HTERT RPE-1 (cell line): ENCODE results near the gene KDM4B.
"Not testable (repeated sequence)": the region's sequence is repeated elsewhere in the genome, so short reads cannot be mapped to it uniquely, and the experiment has no call there.

Experiments used
- in situ Hi-C: fragments of 300-500 bp; cut with MboI; formaldehyde crosslinking; loops from 4 replicates; pipeline ENCODE4 v1.14.3; 2020; ENCODE audit warnings: low sequenced_read_pairs

The KDM4B gene

DNA sequence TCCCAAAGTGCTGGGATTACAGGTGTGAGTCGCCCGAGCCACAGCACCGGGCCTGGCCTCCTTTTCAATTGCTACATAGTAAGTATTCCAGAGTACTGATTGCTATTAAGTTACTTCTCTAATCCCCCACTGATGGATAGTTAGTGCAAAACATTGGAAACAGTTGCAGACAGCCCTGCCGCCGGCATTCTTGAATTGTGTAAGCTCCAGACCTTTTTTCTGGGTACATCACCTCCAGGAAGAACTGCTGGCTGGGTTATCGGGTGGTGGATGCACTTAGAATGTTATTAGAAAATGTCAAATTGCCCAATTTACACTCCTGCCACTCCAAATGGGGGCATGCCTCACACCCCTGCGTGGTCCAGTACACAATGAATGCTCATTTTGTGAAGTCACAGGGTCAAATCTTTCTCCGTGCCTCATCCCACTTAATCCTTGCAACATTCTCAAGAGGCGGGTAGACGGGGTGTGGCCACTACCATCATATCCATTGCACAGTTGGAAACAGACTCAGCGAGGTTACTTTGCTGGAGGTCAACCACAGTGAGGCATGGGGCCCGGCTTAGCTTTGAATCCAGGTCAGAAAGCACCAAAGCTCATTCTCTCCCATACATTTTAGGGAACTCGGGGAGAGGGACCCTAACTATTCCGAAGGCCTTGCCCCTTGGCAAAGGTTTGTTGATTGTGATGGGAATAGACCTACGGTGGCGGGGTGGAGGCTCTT, 1.0 kb upstream of the KDM4B start:
- in situ Hi-C loops: no loop called here

DNA sequence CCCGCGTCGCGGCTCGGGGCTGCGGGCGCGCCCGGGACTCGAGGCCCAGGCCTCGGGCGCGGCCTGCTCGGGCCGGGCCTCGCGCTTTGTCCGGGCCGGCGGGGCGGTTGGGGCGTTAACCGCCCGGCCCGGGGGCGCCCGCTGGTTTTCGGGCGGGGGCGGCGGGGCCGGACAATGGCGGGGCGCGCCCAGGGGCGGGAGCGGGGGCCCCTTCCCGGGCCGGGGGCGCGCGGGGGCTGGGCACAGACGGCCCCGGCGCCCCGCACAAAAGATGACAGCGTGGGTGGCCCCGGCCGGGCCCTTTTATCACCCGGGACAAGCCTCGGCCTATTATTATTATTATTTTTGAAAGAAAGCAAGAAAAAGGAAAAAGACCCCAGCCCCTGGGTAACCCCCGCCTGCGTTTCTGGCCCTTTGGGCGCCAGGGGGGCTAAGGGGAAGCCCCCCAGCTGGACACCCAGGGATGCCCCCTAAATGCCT, 419 bp downstream of the KDM4B start:
- in situ Hi-C loops: no loop called here

DNA sequence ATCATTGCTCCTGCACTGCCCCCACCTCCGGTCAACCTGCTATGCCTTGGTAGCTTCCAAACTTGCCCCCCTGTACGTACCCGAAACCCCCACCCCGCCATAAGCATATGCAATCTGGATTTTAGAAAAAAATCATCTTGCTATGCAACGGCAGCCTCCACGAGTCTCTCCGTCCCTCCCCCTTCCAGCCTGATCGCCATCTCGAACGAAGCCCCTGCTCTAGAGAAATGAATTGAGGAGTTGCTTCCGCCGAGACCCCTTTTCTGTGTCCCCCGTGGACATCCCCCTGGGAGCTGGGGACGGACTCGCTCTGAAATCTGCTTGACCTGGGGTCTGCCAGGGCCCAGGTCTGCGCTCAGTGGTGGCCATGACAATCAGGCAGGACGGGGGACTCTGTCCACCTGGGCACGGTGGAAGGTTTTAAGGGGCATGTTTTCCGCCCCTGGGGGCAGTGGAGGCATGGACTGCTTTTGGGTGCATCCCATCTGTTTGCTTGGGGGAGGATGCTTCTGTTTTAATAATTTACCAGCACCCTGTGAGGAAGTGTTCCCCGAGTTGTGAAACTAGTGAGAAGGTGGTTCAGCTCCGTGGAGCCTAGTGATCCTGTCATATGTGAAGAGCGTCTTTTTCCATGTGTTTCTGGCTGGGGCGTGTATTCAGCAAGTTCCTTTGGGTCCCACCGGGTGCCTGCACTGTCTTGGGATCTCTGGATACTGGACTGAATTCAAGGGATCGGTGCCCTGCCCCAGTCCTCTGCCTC, 1.0 kb downstream of the KDM4B start:
- in situ Hi-C loops: no loop called here

DNA sequence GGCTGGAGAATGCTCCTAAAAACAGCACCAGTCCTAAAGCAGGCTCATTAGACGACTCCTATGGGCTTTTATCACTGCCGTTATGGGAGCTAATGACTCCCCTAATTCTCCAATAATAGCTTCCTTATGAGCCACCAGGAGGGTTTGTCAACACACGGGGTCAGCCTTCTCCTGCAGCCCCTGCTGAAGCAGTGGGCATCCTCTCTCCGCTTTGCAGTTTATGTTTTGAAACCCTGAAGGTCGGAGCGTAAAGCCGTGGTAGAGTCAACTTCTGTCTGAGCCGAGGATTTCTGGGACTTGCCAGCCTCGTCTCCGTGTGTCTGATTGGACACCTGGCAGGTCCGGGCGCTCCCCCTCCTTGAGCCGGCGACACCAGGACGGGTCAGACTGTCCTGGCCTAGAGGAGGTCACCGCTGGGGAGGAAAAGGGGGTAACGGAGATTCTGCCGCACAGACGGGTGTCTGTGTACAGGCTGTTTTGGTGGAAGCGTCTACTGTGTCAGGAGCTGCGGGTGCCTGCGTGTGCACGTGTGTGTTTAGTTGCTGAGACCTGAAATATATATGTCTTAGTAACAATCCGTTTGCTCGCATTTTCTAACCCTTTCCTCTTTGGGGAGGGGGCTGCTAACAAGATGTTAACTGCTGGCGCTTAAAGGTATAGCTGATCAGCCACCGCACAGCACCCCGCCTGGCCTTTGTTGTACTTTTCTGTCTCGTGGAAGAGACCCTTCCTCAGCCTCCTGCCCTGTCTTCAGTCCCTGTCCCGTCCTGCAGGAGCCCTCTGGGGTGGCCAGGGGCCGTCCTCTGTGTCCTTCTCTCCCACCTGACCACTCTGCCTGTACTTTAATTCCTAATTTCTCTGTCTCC, 1.9 kb downstream of the KDM4B start:
- in situ Hi-C loops: no loop called here

DNA sequence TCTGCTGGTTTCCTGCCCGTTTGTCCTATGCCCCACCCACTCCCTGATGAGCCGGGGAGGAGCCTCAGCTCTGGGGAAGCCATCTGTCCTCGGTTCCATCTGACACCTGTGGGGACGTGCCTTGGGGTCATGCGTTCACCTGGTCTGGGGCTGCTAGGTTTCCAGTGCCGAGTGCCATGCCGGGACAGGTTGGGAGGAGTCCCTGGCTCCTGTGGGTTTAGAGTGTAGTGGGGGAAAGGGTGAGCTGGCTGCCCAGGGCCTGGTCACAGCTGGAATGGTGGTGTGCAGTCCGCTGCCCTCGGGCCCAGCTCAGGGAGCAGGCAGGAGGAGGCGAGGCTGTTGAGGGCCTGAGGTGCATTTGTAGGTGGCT, 2.5 kb downstream of the KDM4B start:
- in situ Hi-C loops: no loop called here

DNA sequence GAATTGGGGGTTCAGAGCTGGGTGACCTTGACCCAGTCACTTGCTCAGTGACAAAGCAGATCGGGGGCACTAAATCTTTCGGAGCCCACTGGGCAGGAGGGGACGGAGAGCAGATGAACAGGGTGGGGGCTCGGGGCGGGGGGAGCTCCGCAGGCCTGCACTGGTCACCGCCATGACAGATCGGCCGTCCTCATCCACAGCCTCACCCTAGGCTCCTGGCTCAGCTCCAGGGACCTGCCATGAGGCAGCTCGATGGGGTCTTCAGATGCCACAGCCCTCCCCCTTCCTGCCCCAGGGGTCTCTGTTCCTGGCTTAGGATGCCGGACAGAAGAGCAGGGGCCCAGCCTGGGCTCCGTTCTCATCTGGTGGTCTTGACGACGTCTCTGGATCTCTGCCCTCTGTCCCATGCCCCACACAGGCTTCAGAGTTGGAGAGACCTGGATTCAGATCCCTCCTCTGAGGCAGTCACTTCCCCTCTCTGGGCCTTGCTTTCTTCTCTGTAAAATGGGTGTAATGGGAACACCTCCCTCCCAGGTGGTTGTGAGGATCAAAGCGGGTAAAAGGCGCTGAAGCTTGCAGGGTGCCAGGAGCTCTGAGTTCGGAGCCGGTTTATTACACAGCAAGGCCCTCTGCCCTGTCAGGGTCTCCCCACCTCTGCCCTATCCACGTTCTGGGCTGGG, 3.0 kb downstream of the KDM4B start:
- in situ Hi-C loops: no loop called here

DNA sequence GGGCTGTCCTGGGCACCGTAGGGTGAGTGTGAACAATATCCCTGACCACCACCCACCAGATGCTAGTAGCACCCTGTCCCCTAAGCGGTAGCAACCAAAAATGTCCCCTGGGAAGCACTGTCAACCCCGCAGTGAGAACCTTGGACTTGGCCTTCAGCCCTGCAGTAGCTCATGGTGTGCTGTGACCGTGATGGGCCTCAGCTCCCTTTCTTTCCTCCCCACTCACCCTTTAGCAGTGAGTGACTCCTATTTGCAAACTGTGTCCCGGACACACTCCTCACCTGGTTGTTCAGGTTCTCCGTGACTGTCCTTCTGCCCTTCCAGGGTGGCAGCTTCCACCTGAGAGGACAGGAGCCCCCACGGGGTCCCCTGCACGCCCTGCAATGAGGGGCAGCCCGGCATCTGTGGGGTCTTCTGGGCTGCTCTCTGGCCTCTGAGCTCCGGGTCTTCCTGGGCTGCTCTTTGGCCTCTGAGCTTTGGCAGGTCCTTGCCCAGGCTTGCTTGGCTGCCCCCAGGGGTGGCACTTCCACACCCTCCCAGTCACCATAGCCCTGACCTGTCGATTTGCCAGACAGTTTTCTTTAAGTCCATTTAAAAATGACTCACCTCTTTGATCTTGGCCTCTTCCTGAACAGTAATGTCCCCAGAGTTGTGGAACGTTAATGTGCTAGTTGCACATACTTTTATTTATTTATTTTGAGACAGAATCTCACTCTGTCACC, 3.8 kb downstream of the KDM4B start:
- in situ Hi-C loops: no loop called here

DNA sequence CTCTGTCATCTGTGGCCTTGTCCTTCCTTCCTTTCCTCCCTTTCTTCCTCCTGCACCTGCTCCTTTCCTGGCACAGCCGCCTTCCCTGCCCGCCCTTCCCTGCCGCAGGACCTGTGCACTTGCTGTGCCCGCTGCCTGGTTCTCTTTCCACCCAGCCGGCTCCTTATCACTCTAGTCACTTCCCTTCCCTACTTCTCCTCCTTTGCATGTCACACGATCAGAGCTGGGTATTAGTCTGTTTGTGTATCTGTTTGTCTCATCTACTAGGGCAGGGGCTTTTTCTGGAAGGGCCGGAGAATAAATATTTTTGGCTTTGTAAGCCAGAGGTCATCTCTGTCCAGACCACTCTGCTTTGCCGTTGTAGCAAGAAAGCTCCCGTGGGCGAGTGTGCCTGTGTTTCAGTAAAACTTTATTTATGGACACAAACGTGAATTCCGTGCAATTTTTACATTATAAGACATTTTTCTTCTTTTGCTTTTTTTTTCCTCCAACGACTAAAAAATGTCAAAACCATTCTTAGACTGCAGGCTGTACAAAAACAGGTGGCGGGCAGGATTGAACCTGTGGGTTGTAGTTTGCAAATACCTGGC, 6.1 kb downstream of the KDM4B start:
- in situ Hi-C loops: no loop called here

DNA sequence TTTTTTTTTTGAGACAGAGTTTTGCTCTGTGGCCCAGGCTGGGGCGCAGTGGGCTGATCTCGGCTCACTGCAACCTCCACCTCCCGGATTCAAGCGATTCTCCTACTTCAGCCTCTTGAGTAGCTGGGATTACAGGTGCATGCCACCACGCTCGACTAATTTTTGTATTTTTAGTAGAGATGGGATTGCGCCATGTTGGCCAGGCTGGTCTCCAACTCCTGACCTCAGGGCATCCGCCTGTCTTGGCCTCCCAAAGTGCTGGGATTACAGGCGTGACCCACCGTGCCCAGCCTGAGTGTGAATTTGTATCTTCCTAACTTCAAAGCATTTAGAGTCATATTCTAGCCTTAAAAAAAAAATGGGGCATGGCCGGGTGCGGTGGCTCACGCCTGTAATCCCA, 6.7 kb downstream of the KDM4B start:
- in situ Hi-C loops: not testable (repeated sequence)

DNA sequence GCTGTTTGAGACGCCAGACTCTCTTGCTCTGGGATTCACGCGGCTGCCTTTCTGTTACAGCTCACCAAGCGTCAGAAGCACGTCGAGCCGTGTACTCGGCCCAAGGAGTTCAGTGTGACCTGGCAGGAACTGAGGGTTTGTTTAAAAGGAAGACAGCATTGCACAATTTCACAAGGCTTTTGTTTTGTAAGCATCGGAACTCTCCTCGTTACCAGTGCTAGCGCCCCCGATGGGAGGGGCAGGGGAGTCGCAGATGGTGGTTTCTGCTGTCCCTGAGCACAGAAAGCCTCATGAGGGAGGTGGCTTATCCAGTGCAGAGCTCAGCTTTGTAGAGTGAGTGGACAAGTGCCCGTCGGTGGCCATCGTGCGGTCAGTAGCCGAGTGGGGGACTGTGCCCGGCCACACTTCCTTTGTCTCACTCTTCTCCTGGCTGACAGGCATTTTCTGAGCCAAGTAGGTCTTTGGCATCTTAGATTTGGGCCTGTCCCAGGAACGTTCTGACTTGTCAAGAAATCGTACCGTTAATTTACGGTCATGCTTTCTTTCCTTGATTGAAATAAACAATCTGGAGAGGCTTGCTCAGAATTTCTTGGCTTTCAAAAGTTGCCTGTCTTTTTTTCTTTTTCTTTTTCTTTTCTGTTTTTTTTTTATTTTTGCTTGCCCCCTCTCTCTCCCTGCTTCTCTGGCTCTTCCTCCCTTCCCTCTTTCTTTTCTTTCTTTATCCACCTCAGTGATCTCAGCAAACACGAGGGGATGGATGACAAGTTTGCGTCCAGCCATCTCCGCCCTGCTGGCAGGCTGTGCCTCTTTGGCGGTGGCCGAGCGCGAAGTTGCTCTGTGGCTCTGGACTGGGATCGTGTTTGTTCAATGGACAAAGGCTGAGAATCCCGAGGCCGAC, 7.7 kb downstream of the KDM4B start:
- in situ Hi-C loops: no loop called here

DNA sequence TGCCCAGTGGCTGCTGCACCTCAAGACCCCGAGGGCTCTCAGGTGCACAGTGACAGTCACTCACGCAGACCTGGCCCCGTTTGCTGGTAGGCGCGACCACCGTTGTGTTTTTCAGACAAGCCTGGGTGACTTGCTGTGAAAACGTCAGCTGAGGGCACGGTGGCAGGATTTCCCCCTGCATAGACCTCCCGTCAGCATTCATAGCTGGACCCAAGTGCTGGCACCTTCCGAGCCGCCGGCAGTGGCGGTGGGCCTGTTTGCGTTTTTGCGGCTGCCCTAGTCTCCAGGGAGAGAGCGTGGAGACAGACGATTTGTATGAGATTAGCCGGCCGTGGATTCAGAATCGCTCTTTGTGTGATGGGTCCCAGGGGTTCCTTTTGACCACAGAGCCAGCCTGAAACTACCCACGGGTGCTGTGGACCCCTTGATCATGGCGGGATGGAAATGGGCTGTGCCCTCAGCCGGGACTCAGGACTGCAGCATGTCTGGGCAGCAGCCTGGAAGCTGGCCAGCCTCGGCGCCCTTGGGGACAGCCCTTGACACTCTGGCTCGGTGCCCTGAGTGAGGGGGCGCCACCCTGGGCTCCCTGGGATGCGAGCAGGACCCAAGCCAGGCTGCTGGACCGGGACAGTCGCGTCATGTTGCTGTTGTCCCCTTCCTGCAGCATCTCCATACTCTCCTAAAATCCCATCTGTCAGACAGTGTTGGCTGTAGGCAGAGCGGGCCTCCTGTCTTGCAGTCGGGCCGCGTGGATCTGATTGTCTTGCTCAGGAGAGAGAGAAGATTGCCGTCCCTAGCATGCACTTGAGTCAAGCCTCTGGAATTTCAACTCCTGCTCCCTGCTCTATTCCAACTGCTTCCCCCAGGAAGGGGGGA, 8.6 kb downstream of the KDM4B start:
- in situ Hi-C loops: no loop called here

DNA sequence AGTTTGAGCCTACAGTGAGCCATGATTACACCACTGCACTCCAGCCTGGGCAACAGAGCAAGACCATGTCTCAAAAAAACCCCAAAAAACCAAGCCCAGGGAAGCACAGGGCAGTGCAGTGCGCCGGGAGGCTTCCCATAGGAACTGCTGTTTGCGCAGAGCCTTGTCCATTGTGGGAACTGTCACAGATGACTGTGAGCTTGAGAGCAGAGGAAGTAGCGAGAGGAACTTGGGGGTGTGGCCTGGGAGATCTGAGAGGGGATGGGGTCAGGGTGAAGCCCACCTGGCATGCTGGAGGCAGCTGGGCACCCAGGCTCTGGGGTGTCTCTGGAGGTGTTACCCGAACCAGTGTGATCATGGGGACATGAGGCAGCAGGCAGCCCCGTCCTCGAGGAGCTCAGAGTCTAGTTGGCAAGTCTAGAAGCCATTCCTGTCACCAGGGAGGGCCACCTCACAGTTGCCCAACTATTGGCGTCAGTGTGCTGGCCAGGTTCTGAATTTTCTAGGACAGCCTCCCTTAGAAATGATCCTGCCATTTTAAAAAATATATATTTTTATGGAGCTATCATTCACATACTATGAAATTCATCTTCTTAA, 10.4 kb downstream of the KDM4B start:
- in situ Hi-C loops: no loop called here

DNA sequence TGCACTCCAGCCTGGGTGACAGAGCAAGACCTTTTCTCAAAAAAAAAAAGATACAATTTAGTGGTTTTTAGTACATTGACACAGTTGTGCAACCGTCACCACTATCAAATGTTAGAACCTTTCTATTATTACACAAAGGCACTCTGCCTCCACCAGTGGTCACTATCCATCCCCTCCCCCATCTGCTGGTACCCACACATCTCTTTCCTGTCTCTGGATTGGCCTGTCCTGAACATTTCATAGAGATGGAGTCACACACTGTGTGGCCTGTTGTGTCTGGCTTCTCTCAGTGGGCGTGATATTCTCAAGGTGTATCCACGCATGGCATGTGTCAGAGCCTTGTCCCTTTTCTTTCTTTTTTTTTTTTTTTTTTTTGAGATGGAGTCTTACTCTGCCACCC, 11.2 kb downstream of the KDM4B start:
- in situ Hi-C loops: no loop called here

DNA sequence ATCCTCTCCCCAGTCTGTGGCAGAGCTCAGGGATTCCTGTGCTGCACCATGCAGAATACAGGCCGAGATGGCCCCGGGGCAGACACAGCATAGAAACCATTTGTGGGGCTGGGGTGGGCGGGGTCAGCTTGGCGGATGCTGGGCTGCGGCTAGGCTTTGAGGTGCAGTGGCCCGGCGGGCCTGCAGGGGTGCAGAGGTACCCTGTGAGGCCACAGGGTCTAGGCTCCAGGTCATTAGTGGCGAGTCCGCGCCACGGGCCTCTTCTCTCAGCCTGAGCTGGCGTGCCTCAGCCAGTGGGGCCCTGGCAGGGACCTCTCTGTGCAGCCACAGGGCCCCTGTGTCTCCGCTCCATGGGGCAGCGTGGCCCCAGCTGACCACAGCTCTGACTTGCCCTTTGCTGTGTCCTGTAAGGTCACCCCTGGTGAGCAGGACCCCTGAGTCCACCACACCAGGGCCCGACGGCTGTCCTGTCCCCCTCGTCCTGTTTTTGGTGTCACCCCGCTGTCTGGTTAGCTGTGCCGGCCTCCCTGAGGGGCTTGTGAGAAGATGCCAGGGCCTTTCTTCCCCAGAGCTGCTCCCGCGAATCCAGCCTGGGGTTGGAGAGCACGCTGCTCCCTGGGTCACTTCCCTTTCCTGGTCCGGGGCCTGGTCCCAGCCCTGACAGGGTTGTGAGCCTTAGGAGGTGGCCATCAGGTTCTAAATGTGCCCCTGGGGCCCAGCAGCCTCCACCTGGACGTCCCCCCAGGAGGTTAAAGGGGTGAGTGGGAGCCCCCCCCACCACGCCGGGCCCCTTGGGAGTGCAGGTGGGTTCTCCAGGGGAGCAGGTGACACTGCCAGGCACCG, 12.1 kb downstream of the KDM4B start:
- in situ Hi-C loops: no loop called here

DNA sequence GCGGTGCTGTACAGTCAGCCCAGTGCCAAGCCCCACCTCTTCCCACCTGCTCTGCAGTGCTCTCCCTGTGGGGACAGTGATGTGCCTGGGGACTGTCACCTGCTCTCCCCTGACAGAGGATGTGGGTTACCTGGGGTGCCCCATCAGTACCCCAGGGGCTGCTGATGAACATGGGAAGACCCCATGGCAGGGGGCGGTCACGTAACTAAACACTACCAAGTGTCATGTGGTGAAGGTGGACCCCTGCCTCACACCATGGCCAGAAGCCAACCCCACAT, 12.7 kb downstream of the KDM4B start:
- in situ Hi-C loops: no loop called here

DNA sequence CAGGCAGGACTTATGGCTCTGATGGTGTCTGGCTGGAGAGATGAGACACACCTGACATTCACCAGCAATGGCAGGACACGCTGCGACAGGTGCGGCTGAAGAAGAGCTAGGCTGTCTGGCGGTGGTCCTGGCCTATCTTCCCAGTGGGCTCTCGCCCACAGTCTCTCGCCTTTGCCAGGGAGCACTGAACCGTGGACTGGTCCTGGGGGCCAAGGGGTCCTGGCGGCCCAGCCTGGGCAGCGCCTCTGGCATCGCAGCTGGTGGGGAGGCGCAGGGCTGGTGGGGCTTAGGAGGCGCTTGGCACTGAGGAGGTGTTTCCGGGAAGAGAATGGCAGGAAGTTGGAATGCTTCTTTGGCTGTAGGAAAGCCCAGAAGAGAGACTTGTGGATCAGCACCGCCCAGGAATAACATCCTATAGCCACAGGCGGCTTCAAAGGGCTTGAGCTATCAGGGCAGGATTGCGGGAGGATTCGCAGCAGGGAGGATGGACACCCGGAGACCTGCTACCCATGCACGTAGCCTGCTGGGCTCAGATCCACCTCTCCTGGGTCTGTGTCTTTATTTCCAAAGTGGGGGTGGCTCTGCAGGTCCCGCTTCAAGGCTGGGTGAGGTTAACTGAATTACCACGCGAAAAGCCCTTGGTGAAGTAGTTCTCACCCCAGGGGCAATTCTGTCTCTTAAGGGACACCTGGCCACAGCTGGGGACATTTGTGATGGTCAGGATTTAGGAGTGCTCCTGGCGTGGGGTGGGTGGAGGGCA, 14.6 kb downstream of the KDM4B start:
- in situ Hi-C loops: no loop called here

DNA sequence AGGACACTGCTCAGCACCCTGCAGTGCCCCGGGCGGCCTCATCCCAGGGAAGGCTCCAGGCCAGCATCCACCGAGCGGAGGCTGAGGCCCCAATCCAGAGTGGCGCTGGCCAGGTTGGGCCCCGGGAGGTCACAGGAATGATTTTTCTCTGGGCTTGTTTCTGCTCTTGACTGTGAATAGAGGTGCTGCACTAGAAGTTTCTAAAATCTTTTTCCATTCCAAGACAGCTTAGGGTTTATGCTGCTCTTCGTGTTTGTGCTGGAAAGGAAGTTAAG, 15.1 kb downstream of the KDM4B start:
- in situ Hi-C loops: no loop called here
